Fibroblast of skin of left biceps (primary cell): ENCODE data around the gene ADGB.

ENCODE experiments used
- DNase-seq, 2 experiments: peaks; one replicate each; pipeline ENCODE4 v3.0.0-alpha.2; 2013; ENCODE audit warnings: low read depth in 2 of 2

The ADGB gene

DNA sequence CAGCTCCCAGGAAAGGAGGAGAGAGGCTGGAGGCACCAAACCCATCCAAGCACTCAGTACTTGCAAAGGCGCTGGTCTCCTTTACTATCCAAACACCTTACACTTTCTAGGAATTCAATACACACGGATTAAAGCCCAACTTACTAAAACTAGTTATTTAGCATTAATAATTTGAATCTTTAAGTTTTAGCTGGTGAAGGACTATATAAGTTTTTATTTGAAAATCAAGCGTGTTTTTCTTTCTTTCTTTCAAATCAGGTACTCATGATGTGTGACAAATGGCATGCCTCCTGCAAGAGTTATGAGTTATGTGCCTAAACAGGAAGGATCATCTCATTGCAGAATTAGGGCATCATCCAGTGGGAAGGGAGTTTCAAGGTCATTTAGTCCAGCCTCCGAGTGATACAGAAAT is 263.7 kb downstream of the ADGB start:
- DNase-seq: no peak

- DNase-seq: no peak
Observed at GRCh38 chr6:146864300-146864699, 265.5 kb downstream of the ADGB start.

DNA sequence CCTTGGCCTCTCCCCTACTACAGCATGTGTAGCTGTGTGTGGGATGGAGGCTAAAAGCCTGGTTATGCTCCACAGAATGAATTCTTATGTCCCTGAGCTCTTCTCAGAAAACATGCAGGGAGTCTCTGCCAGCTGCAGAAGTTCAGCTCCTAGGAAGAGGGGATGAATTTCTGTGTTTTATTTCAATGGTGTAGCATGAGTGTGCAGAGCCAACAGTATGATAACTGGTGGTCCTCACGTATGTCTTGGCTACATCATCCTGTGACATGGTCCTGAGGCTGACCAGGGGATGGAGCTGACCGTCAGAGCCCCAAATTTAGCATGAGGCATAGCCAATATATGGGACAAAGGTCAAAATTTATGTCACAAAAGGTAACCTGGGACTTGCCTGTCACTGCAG is 266.1 kb downstream of the ADGB start:
- no peak for DNase-seq
